NCI-H1092 treated with DMSO at 0.1 percent for 48 hours (cell line): ENCODE data around the gene NAP1L1.

Experiments
- DNase-seq: peaks from one replicate; lab custom pipeline; 2025; lab: John Stamatoyannopoulos, UW

Gene NAP1L1

DNA sequence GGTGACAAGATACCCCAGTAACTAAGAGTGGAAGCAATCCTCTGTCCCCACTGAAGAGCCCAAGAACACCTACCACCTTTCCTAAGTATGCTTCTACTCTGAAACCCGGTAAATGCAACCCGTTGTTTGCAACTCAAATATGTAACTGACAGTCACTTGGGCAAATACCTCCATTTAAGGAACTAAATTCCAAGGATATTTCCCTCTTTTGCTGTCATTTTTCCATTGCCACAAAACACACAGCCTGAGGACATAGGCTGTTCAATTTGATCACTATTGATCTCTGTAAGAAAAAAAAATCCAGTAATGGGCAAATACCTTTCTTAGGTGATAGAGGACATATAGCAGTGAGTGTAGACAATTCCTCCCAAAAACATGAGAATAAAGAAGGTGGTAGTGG is 46.3 kb downstream of the NAP1L1 start:
- DNase-seq: no peak

DNA sequence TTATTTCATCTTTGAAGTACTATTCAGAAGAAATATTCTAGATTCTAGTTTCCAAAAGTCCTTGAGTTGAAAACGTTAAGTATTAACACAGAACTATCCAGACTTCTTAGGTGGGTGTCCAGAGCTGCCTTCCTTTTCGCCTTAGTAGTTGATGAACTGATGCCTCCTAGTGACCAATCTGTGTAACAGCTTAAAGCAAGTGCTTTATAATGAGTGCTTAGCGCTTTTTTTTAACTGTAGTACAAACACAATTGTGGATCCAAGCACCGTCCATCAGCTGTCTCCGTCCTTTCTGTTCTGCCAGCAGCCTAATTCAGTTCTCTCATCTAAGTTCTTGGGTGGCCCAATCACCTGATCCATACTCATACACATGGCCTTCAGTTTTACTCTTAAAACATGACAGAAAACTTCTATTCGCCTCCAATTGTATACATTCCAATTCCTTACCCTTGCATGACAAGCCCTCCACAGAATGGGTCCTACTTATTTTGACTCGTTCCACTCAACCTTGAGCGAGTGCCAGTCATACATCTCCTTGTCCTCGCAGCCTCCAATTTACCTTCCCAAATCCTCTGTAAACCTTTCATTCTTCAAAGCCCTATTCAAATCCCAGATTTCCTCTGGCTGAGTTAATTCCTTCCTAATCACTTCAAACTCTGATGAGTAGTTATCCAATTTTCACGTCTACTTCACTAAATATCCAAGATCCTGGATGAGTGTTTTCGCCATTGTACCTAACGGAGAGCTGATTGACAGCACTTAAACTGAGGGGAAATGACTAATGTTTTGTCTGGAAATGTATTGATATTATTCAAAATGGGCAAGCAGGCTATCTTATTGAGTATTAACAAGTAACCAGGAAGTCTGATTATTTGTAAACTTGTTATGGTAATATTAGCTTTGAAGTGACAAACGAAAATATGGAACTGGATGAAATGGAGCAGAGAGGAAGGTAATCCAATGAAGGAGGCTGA is 47.1 kb downstream of the NAP1L1 start:
- peak; percentile 74 for DNase-seq

DNA sequence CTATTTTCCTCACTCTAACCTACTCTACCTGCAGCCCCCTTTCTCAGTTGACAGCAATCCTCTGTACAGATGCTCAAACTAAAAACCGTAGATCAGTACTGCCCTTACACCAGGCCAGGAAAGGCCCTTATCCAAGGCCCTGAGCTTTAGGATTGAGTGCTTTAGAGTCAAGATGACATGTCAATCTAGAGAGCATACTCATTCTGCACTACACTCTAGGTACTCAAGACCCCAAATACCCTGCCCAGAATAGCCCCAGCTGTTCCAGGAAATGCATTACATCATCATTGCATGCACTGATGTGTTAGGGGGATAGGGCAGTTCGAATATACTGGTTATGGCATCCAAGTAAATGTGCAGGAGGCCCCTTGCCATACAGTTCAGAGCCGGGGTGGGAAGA is 49.4 kb downstream of the NAP1L1 start:
- DNase-seq: no peak

DNA sequence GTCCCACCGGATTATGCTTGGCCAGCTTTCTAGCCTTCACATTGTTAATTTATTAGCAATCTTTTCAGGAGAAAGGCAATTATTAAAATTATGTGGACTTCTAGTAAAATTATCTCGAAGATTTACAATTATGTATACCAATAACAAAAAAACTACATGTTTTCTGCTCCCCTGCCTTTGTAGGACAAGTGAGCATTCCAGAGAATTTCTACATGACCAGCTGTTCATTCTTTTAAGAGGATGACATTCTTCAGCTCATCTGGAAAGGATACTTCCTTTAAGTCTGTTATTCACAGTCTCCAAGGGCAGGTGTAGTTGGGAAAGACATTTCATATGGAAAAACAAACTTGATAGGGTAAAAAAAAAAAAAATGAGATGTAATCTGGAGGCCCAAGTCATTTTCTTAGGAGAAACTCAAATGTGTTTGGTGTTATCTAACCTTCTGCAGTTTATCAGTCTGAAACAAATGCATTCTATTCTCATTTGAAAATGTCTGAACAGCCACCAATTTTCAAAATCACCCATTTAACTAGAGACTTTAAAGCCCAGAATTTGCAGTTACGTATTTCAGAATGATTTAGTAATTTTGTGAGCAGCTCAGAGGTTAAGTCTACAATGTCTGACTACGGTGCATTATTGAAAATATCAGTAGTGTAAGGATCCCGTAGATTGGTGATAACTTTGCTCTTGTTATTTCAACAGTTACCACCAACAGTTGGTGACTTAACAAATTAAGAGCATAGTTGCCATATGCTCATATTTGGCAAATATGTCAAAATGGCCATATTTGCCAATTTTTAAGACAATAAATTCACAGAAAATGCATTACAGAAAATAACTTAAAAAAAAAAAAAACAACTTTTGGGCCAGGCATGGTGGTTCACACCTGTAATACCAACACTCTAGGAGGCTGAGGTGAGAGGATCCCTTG is 51.1 kb downstream of the NAP1L1 start:
- DNase-seq: no peak

DNA sequence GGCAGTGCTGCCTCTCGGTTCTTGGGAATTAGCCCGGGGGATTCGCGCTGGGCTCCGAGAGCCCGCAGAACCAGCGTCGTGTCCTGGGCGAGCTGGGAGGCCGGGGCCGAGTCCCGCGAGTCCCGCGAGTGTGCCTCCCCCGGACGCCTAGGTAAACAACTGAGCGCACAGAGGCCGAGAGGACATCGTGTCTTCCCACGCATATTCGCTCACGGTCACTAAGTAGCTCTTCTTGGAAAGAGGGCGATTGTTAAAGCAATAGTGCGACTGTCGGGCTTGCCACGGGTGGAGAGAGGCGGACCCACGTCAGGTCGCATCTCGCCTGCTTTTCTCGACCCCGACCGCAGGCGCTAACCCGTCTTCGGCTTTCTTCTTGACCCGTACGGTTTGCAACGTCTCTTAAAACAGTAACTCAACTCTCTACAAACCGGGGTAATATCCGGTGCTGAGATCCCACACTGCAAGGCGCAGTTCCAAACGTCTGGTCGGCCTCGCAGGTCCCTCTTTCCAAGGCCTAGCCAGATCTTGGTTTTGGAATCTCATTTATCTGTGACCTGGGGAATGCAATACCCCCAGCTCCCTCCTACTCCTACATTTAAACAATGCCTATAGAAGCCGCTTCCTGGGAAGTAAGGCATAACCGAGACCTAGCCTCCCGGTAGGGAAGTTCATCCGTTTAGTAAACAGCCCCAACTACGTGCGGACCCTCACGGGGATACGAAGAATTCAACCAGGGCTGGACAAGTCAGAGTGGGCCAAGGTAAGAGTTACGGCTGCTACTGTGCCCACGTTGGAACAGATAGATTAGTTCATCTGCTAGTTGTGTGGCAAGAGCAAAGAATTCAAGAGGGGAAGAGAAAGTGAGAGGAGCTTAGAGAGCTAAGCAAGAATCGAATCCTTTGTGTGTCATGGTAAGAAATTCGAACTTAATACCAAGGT is 52.2 kb downstream of the NAP1L1 start:
- DNase-seq: no peak

DNA sequence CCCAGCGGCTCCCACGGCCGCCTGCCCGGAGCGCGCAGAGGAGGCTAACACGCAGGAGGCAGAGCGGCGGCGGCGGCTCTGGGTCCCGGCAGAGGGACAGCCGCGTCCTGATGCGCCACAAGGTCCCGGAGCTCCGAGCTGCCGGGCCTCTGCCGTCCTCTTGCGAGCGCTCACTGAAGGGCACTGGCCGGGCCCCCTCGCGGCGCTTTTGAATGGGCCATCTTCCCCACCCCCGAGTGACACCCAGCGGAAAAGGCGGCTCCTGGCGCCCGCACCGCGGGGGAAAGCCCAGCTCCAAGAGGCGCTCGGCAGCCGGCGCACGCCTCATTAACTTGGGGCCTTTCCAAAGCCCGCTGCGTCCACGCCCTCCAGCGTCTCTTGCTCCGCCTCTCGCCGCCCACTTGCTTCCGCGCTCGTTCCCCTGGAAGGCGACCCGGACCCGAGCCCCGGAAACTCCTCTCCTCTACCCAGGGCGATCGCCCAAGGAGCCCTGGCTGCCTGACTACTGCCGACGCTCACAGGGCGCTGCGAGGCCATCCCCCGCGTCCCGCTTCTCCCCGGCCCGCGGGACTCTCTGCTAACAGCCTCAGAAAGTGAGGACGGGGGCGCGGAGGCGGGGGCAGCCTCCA is 53.0 kb downstream of the NAP1L1 start, which contains the start of gene PHLDA1:
Gene PHLDA1, minus strand, starts transcription at position 363 of the 629 bp plus-strand sequence.
- DNase-seq: peak; percentile 82

DNA sequence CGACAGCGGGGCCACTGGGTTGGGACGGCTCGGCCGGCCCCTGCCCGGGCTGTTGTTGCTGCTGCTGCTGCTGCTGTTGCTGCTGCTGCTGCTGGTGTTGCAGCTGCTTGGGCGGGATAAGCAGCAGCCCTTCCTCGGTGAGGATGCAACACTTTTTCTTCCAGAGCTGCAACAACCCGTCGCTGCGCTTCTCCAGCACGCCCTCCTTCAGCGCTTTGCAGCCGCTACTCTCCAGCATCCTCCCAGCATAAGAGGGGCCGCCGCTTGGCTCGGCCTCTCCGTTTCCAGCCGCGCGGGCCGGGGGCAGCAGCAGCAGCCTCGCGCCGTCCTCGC is 53.4 kb downstream of the NAP1L1 start:
- peak; percentile 55 for DNase-seq

DNA sequence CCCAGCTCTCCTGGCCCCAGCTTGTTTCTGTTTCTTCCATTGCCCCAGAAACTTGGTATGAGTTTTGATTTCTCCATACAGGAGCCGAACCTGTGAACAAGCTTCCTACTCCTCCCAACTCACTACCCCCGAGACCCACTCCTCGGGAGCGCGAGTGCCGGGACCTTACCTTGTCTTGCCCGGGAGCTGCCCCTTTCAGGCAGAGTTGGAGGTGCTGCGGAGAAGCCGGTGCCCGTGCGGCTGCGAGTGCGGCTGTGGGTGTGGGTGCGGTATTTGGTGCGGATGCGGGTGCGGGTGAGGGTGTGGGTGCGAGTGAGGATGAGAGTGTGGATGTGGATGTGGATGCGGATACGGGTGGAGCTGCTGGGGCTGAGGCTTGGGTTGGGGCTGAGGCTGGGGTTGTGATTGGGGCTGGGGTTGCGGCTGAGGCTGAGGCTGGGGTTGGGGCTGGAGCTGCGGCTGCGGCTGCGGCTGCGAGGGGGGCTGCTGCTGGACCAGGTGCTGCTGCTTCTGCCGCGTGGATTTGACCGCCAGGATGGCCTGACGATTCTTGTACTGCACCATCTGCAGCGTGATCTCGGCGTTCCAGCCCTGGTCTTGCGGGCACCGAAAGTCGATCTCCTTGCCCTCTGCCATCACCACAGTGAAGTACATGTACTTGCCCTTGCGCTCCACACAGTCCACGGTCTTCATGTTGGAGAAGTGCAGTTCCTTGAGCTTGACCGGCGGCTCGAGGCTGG is 54.0 kb downstream of the NAP1L1 start:
- DNase-seq: peak; percentile 55

DNA sequence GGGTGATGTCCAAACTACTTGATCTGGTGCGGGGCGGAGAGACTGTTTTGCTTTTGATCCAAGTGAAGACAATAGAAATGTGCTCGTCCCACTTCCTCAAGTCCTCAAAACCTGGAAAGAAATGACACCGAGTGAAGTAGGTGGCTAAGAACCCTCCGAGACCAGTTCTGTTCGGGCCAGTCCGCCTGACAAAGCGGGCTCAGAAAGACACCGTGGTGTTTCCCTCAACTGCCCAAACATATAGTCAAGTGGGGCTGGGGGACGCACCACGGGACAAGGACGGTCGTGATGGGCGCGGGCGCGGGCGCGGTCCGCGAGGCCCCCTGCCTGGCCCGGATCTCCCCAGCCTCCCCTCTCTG is 54.5 kb downstream of the NAP1L1 start:
- no peak for DNase-seq

DNA sequence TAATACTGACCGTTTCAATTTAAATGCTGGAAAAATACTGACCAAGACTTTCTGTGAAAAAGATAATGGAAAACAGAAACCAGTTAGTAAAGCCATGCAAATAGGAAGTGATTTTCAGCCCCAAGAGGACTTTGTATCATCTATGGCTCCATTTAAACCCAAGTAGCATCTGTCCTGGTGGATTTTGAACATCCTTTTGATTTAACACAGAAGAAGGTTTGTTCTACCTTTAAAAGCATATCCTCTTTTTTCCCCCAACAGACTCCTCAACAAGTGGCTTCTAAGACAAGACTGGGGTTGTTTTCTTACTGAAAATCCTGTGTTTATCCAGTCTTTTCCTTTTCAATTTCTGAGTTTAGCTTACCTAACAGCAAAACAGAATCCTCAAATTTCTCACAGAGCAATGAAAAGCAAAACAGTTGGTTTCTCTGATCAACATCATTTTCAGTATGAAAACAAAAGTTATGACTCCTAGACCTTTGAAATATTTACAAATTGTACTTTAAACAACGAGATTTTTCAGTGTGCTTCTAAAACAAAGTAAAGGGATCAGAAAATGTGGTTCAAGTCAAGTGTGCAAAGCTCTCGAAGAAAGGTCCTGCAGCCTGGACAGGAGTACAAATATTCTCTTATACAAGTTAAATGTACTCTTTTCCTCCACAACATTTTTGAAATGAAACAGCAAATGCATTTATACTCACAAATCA is 55.8 kb downstream of the NAP1L1 start:
- no peak for DNase-seq

DNA sequence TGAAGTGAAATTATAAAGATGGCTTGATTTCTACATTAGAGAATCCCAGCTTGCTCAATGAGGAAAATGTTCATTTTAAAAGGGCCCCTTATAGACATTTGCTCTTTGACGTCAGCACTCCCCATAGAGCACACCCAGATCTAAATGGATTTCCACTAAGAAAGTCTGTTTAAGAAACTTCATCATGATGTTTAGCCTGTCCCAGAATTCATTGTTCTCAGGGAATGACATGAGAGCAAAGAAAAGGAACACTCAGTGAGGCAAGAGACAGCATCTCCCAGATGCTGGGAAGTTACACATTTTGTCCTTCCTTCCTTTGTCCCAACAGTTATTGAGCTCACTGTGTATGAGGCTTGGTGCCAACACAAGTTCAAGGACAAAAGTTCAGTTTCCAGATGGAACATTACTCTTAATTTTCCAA is 57.8 kb downstream of the NAP1L1 start:
- DNase-seq: no peak

DNA sequence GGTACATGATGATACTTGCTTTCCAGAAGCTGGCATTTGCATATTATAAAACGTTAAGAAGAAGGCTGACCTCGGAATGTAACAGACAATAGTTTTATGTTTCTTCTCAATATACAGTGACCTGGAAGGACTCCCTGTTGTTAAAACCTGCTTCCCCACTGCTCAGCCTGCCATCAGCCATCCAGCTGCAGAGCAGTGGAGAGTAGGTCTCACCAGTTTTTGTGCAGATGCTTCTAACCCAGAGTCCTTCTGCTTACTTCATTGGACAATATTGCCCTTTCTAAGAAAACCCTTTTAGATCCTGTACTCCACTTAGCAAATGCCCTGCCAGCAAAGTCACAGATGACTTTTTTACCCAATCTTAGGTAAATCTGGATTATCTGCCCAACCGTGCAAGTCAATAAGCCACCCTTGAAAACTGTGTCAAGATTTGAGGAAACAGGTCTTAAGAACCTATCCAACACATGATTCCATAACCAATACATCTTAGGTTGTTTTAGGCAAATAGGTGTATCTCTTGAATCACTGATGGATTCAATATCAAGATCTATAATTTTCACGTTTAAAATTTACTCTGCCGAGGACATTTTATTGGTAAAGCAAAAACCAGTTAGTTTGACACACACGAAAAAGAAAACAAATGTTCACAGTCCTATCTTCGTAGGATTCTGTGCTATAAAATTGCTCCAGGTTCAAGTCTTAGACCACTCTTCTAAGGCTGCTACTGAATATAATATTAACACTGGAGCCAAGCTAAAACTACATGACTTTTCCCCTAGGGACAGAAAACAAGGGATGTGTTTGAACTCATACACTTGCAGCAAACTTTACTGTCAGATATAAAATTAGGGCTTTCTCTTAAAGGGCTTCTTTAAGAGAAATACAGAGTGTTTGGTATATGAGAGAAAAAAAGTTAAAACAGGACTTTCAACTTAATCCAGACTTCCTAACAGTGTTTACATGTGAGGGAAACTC is 58.6 kb downstream of the NAP1L1 start:
- no peak for DNase-seq

DNA sequence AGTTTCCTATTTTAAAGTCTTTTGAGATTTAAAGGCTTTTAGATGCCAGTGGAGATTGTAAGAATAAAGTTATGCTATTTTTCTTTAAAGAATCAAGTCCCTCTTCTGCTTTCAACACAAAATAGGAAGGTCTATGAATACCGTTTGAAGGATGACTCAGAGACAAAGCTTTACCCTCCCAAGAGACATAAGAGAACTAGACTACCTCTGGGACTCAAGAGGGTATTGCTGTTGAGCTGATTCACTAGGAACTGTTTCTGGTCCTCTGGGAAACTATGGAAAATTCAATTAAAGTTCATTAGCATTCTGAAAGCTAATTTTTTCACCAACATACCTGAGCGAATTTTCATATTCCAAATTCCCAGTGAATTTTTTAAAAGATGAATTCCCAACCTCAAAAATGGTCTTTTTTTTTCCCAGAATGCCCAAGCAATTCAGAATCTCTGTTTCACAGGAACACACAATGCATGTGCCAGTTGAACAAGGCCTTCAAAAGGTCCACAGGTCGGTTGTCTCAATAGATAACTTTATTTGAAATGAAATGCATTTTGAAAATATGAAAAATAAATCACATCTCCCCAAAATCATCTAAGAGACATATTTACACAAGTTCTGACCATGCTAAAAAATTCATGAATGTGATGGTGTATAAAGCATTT is 59.4 kb downstream of the NAP1L1 start:
- no peak for DNase-seq

DNA sequence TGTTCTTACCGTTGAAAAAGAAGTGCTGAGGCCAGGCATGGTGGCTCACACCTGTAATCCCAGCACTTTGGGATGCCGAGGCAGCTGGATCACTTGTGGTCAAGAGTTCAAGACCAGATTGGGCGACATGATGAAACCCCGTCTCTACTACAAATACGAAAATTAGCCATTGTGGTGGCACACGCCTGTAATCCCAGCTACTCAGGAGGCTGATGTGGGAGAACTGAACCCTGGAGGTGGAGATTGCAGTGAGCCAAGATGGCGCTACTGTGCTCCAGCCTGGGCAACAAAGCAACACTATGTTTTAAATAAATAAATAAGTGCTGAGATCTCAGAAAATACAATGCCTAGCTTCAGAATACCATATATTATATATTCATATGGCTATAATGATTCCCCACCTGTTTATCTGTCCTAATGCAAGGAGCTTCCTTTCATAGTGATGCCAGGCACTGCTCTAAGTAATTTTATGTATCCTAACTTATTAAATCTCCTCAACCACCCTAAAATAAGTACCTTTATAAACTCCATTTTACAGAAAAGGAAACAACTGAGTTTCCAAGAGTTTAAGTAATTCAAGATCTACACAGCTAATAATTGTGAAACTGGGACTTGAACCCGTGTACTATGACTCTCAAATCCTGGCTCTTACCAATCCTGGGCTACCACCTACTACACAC is 60.2 kb downstream of the NAP1L1 start:
- DNase-seq: no peak

DNA sequence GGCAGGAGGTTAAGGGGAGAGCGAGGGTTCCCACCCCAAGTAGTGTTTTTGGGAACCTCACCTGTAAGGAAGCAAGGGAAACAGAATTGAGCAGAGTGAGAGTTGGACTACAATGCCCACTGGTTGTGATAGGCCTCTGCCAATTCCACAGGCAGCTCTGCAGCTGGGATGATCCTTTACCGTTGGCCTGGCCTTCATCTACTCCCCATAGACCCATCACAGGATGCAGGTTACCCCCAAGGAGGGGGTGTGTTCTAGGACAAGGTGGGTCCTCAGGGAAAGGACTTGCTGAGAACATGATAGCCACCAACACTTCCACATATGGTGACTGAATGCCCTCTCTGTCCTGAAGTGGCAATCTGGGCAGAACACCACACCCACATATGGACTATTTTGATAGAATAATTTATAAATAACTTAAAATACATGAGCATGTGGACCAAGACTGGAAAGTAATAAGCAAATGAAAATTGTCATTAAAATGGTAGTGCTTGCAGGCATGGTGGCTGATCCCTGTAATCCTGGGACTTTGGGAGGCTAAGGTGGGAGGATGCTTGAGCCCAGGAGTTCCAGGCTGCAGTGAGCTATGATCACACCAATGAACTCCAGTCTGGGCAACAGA is 61.3 kb downstream of the NAP1L1 start:
- no peak for DNase-seq

DNA sequence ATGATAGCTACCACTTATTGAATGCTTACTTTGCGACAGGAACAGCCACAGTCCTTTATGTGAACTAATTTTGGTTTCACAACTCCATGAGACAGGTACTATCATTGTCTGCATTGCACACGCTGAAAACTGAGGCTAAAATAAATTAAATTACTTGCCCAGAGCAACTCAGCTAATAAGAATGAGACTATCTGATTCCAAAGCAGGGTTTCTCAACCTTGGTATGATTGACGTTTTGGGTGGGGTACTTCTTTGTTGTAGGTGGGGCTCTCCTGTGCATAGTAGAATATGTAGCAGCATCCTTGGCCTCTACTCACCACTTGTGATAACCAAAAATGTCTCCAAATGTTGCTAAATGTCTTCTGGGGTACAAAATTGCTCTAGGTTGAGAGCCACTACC is 62.0 kb downstream of the NAP1L1 start:
- no peak for DNase-seq
